Liver (tissue), 9 donors: ENCODE results near the gene IRAK2. TPM values are rescaled to one million over a fixed set of nuclear protein-coding genes. Genes with fewer than 3 reads are reported as not detected.

Experiments
- DNase-seq: peaks from one replicate; pipeline ENCODE4 v3.0.0-alpha.2; 2017; ENCODE audit warnings: low spot score
- H3K27ac ChIP-seq, 2 donors: one replicate each; pipeline ENCODE4 v1.7.0; 2013; ENCODE audit warnings: inconsistent platforms in 2 of 2, low read length in 2 of 2, control low read depth in 1 of 2, low read depth in 1 of 2, mild to moderate bottlenecking in 1 of 2
- H3K27me3 ChIP-seq, 4 donors: one replicate each; pipeline versions ENCODE4 v1.6.1 to v1.7.0; 2013; ENCODE audit warnings: low read length in 3 of 4, inconsistent platforms in 1 of 4, mild to moderate bottlenecking in 1 of 4, moderate library complexity in 1 of 4; ENCODE audit not compliant: control insufficient read depth in 4 of 4, insufficient read depth in 4 of 4
- H3K36me3 ChIP-seq, 4 donors: one replicate each; pipeline versions ENCODE4 v1.6.1 to v1.7.0; 2013; ENCODE audit warnings: low read length in 3 of 4, mild to moderate bottlenecking in 3 of 4, low read depth in 1 of 4, moderate library complexity in 1 of 4; ENCODE audit not compliant: control insufficient read depth in 4 of 4, insufficient read depth in 3 of 4
- H3K4me1 ChIP-seq, 4 donors: one replicate each; pipeline versions ENCODE4 v1.6.1 to v1.7.0; 2013; ENCODE audit warnings: low read length in 3 of 4, mild to moderate bottlenecking in 3 of 4, moderate library complexity in 1 of 4; ENCODE audit not compliant: control insufficient read depth in 4 of 4, insufficient read depth in 4 of 4
- H3K4me3 ChIP-seq, 3 donors: one replicate each; pipeline versions ENCODE4 v1.6.1 to v1.7.0; 2013; ENCODE audit warnings: low read length in 3 of 3, control low read depth in 1 of 3, low read depth in 1 of 3, mild to moderate bottlenecking in 1 of 3
- H3K9ac ChIP-seq, 2 donors: one replicate each; pipeline ENCODE4 v1.7.0; 2013; ENCODE audit warnings: low read length in 2 of 2, mild to moderate bottlenecking in 2 of 2, moderate library complexity in 2 of 2, control low read depth in 1 of 2, low read depth in 1 of 2
- H3K9me3 ChIP-seq, 4 donors: one replicate each; pipeline versions ENCODE4 v1.6.1 to v1.7.0; 2013; ENCODE audit warnings: low read length in 3 of 4; ENCODE audit not compliant: control insufficient read depth in 4 of 4
- CTCF ChIP-seq: fragments of 150-350 bp; IDR thresholded peaks from 2 replicates; pipeline ENCODE4 v1.5.1; 2017; ENCODE audit warnings: improper control_type of control experiment, low read depth, low read length; ENCODE audit not compliant: missing input control
- EGR1 ChIP-seq, 2 donors: IDR thresholded peaks; 2 replicates each; pipeline ENCODE4 v1.6.1; 2016 to 2018; ENCODE audit warnings: antibody characterized with exemption in 2 of 2, low read depth in 2 of 2
- FOXA2 ChIP-seq: IDR thresholded peaks from 2 replicates; pipeline ENCODE4 v1.6.1; 2016; ENCODE audit warnings: antibody characterized with exemption
- GABPA ChIP-seq, 2 donors: IDR thresholded peaks in 1 of 2; conservative IDR thresholded peaks in 1 of 2; 2 replicates each; pipeline ENCODE4 v1.6.1; 2016; ENCODE audit warnings: antibody characterized with exemption in 2 of 2, mild to moderate bottlenecking in 1 of 2, moderate library complexity in 1 of 2
- HNF4A ChIP-seq, 2 donors: conservative IDR thresholded peaks; 2 replicates each; pipeline ENCODE4 v1.6.1; 2016; ENCODE audit warnings: antibody characterized with exemption in 2 of 2, mild to moderate bottlenecking in 2 of 2
- HNF4G ChIP-seq: IDR thresholded peaks from 2 replicates; pipeline ENCODE4 v1.6.1; 2016; ENCODE audit warnings: antibody characterized with exemption
- JUND ChIP-seq, 2 donors: IDR thresholded peaks; 2 replicates each; pipeline ENCODE4 v1.6.1; 2016; ENCODE audit warnings: antibody characterized with exemption in 2 of 2
- MAX ChIP-seq: IDR thresholded peaks from 2 replicates; pipeline ENCODE4 v1.6.1; 2016; ENCODE audit warnings: antibody characterized with exemption
- REST ChIP-seq: IDR thresholded peaks from 2 replicates; pipeline ENCODE4 v1.6.1; 2016; ENCODE audit warnings: antibody characterized with exemption, mild to moderate bottlenecking
- RXRA ChIP-seq, 2 donors: IDR thresholded peaks; 2 replicates each; pipeline ENCODE4 v1.6.1; 2017 to 2018; ENCODE audit warnings: antibody characterized with exemption in 2 of 2, mild to moderate bottlenecking in 1 of 2
- TAF1 ChIP-seq: conservative IDR thresholded peaks from 2 replicates; pipeline ENCODE4 v1.6.1; 2016; ENCODE audit warnings: antibody characterized with exemption, mild to moderate bottlenecking
- YY1 ChIP-seq: IDR thresholded peaks from 2 replicates; pipeline ENCODE4 v1.6.1; 2016; ENCODE audit warnings: antibody characterized with exemption, mild to moderate bottlenecking
- ZBTB33 ChIP-seq: IDR thresholded peaks from 2 replicates; pipeline ENCODE4 v1.6.1; 2016; ENCODE audit warnings: antibody characterized with exemption
- WGBS: extraction: QIAGEN DNeasy Blood & Tissue Kit; methylation state at CpG from one replicate; pipeline ENCODE4 v1.1.7; 2013; 5-methylcytosine and 5-hydroxymethylcytosine counted together
- polyA plus RNA-seq, 2 donors: library from polyadenylated mRNA; stranded (reverse) in 1 of 2; unstranded in 1 of 2; fragments of 200-250 nt in 1 of 2; fragments of >200 nt in 1 of 2; fragmentation: Nextera tagmentation in 1 of 2; extraction: Ambion mirVana in 1 of 2; gene quantifications; one replicate each; pipeline versions ENCODE4 v1.2.1 to v1.2.3, GENCODE V29; 2013 to 2015
- total RNA-seq, 2 donors: library from RNA; depleted of rRNA; stranded (reverse); fragments of >200 nt; gene quantifications; one replicate each; pipeline ENCODE4 v1.2.3, GENCODE V29; 2014
- donor health status: healthy.
- donor health status: healthy.
- donor health status: healthy.
- donor health status: healthy.
- donor health status: healthy.

IRAK2 gene
- total and polyA plus RNA-seq, 4 donors: 2.7 to 9.3 (median 5.9) TPM

GRCh38 chr3:10160346-10160745 lies 4.4 kb upstream of the IRAK2 start (continued):
- TF ChIP-seq MAX (no peak), FOXA2 (no peak), HNF4A (conservative IDR thresholded peaks at IDR 0.05) (no peak), RXRA (IDR thresholded peaks at IDR 0.05) (no peak)

- Histone ChIP-seq H3K4me3 (no peak overlapping the region), H3K27me3 (no peaks in the 10 kb centered on the region), H3K36me3 (no peaks in the 10 kb centered on the region), H3K9me3 (no peaks in the 10 kb centered on the region), H3K4me1 (peaks cover 0 to 3% (median 0%) of the 10 kb centered on the region in 4 donors), H3K27ac (no peak overlapping the region), H3K9ac (no peak overlapping the region)
- no peak for DNase-seq
- 87% methylated on average over 6 of the region's 6 CpGs for WGBS
- TF ChIP-seq HNF4A (conservative IDR thresholded peaks at IDR 0.05) (no peak), CTCF (no peak), GABPA (IDR thresholded peaks at IDR 0.05 in 1 of 2, conservative IDR thresholded peaks at IDR 0.05 in 1 of 2) (no peak), YY1 (no peak), EGR1 (IDR thresholded peaks at IDR 0.05; ENCODE audit: low read depth in 2 of 2) (no peak), MAX (no peak), RXRA (IDR thresholded peaks at IDR 0.05) (no peak), ZBTB33 (no peak), TAF1 (no peak)
These were observed 3.8 kb upstream of the IRAK2 start for GRCh38 chr3:10160925-10161324.

- no peak for DNase-seq
- H3K27ac ChIP-seq: no peak overlapping the region
- WGBS: 90% methylated on average over 6 of the region's 6 CpGs
- H3K9ac ChIP-seq: no peak overlapping the region
- peaks cover 0 to 3% (median 0%) of the 10 kb centered on the region in 4 donors for H3K4me1 ChIP-seq
- no peaks in the 10 kb centered on the region for H3K9me3 ChIP-seq
- H3K36me3 ChIP-seq: no peaks in the 10 kb centered on the region
- H3K4me3 ChIP-seq: no peak overlapping the region
- TF ChIP-seq JUND (IDR thresholded peaks at IDR 0.05) (no peak), HNF4G (no peak), CTCF (no peak), ZBTB33 (no peak), MAX (no peak), GABPA (IDR thresholded peaks at IDR 0.05 in 1 of 2, conservative IDR thresholded peaks at IDR 0.05 in 1 of 2) (no peak), REST (no peak)
- no peaks in the 10 kb centered on the region for H3K27me3 ChIP-seq
These were observed 2.5 kb upstream of the IRAK2 start for GRCh38 chr3:10162185-10162584.
